NT2/D1 (cell line): ENCODE measurements around the gene SORBS1.
A peak's percentile ranks its signal among the peaks of the same experiment; 100 is the strongest.

Source experiments
- DNase-seq: peaks from one replicate; pipeline ENCODE4 v3.0.0-alpha.2; 2011; ENCODE audit warnings: low read depth, low spot score
- H3K27me3 ChIP-seq: 2 replicates; pipeline ENCODE4 v1.6.0; 2011; ENCODE audit warnings: mild to moderate bottlenecking; ENCODE audit not compliant: insufficient read length, insufficient read depth
- H3K36me3 ChIP-seq: 2 replicates; pipeline ENCODE4 v1.6.1; 2011; ENCODE audit warnings: mild to moderate bottlenecking, low read length, mixed read lengths; ENCODE audit not compliant: insufficient read depth, insufficient read length
- H3K4me1 ChIP-seq: 2 replicates; pipeline ENCODE4 v1.5.1; 2011; ENCODE audit not compliant: insufficient read depth, insufficient read length
- H3K4me3 ChIP-seq: 2 replicates; pipeline ENCODE4 v1.5.1; 2011; ENCODE audit warnings: low read depth; ENCODE audit not compliant: insufficient read length
- H3K9ac ChIP-seq: 2 replicates; pipeline ENCODE4 v1.6.0; 2011; ENCODE audit warnings: low read depth; ENCODE audit not compliant: insufficient read length
- H3K9me3 ChIP-seq: 2 replicates; pipeline ENCODE4 v1.5.1; 2011; ENCODE audit warnings: mild to moderate bottlenecking, low read length; ENCODE audit not compliant: insufficient read depth
- SUZ12 ChIP-seq: IDR thresholded peaks from 2 replicates; pipeline ENCODE4 v1.6.1; 2011; ENCODE audit not compliant: insufficient read length, insufficient read depth; ENCODE audit errors: extremely low read depth
- YY1 ChIP-seq: IDR thresholded peaks from 2 replicates; pipeline ENCODE4 v1.6.1; 2011; ENCODE audit not compliant: insufficient read length, insufficient read depth
- ZNF274 ChIP-seq: IDR thresholded peaks from 2 replicates; pipeline ENCODE4 v1.6.1; 2011; ENCODE audit warnings: mild to moderate bottlenecking, low read depth, low read length

The SORBS1 gene

DNA sequence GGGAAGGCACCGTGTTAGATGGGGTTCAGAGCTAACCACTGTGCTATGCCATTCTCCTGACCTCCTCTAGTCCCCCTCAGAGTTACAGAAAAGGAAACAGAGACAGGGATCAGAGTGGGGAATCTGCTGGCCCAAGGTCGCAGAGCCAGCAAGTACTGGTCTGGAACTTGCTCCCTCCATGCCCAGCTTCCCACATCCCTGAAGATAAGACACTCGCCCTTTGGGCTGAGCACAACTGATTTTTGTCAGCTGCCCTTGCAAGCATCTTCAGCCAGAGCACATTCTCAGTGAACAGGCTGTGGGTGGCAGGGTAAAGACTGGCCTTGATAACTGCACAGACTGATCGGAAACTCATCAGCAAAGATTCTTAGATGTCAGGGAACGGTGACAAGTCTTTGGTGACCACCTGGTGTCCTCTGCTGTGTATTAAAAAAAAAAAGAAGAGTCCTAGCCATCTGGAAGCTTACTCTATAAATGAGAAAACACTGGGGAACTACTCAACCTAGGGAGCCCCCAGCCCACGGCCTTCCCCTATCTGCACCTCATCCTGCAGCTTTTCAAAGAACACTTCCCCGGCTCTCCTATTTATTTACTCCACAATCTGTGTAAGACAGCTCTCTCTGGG, 1.3 kb upstream of the SORBS1 start:
- Histone ChIP-seq H3K4me3 (no peak overlapping the region), H3K9ac (no peak overlapping the region), H3K36me3 (no peaks in the 10 kb centered on the region), H3K4me1 (peaks cover 3% of the 10 kb centered on the region), H3K9me3 (no peaks in the 10 kb centered on the region), H3K27me3 (peaks cover 3% of the 10 kb centered on the region)
- no peak for DNase-seq
- TF ChIP-seq SUZ12 (no peak), ZNF274 (no peak), YY1 (no peak)

DNA sequence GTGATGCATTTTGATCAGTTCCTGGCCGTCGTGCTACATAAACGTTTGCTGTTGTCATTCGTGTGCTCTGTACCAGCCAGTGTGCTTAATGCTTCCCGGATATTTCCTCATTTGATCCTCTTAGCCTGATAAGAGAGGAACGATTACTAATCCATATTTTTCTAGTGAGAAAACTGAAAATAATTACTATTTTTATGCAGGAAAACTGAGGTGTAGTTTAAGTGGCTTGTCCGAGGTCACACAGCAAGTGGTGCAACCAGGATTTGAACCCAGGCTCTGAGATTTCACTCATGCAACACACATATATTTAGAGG, 650 bp upstream of the SORBS1 start:
- Histone ChIP-seq H3K36me3 (no peaks in the 10 kb centered on the region), H3K4me3 (no peak overlapping the region), H3K9ac (no peak overlapping the region), H3K9me3 (no peaks in the 10 kb centered on the region), H3K4me1 (peaks cover 5% of the 10 kb centered on the region), H3K27me3 (peaks cover 5% of the 10 kb centered on the region)
- TF ChIP-seq SUZ12 (no peak), YY1 (no peak), ZNF274 (no peak)
- no peak for DNase-seq

DNA sequence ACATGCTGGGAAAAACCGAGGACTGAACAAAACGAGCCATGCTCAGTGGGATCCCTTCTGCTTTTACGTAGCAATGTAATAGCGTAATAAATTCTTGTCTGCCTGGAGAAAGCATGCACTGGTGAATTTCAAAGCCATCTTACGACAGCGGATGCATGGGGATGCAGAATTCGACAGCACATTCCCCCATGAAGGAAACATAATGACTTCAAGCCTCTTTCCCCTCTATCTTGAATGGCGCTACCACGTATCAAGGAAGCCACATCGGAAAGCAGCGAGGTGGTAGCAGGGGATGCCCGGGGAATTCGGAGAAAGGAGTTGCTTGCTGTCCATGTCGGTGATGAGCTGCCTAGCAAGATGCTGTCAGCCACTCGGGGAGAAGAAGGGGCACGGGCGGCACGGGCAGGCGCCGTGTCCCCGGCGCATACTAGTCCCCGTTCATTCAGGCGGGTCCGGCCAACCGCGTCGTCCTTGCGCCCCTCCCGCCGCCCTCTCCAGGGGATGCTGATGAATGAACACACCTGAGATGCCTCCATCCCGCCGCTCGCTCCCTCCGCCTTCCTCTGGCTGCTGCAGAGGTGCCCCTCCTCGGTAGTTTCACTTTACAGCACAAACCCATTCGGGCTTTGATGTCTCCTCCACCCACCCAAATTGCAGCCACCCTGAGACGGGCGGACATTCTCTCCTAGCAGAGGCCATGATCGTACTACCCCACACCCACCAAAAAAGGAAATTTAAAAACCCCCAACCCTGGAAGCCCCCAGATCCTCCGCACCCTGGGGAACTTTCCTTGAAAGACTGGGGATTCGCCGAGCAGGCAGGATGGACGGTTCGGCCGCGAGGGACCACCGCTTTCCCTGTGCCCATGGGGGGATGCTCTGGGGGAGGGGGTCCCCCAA, 644 bp downstream of the SORBS1 start:
- Histone ChIP-seq H3K9ac (peak overlapping the region; percentile 79), H3K4me1 (peaks cover 5% of the 10 kb centered on the region), H3K4me3 (peak overlapping the region; percentile 70), H3K27me3 (peaks cover 5% of the 10 kb centered on the region), H3K9me3 (no peaks in the 10 kb centered on the region), H3K36me3 (no peaks in the 10 kb centered on the region)
- DNase-seq, result no peak
- TF ChIP-seq ZNF274, result no peak

DNA sequence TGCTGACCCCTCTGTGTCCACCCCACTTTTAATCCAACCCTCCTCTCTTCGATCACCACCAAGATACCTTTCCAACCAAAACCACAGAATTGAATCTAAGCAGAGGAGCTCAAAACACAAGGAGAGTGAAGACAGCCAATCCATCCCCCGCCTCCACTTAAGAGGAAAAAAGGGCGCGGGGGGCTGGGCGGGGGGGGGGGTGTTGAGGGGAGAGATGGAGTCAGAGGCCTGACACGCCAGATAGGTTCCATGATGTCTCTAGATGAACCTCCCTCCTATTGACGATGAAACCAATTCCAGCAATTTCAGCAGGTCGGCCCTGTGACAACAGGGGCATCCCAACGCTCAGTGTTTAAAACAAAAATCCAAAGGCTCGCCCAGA, 1.3 kb downstream of the SORBS1 start:
- DNase-seq, result no peak
- no peaks in the 10 kb centered on the region for H3K36me3 ChIP-seq
- H3K4me1 ChIP-seq, result peaks cover 5% of the 10 kb centered on the region
- H3K9ac ChIP-seq, result peak overlapping the region; percentile 79
- TF ChIP-seq SUZ12 (no peak), ZNF274 (no peak), YY1 (no peak)
- no peaks in the 10 kb centered on the region for H3K9me3 ChIP-seq
- peak overlapping the region; percentile 70 for H3K4me3 ChIP-seq
- peaks cover 5% of the 10 kb centered on the region for H3K27me3 ChIP-seq

DNA sequence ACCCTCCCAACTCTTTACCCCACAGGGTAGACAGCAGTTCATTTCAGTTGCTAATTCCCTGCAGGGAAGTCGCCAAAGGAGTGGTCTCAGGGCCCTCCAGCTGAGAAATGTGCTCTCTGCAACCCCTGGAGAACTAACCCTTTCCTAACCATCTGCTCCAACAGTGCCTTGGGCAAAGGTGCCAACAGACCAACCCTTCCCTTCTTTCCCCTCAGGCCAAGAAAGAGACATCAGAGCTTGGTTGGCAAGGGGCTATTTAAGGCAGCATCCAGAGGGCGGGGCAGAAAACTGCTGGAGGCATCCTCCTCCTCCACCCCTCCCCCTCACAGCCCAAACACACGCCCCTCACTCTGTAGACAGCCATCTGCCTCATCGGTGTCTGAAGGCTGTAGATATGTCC, 1.7 kb downstream of the SORBS1 start:
- no peaks in the 10 kb centered on the region for H3K9me3 ChIP-seq
- no peaks in the 10 kb centered on the region for H3K36me3 ChIP-seq
- peaks cover 5% of the 10 kb centered on the region for H3K27me3 ChIP-seq
- TF ChIP-seq SUZ12 (no peak), YY1 (no peak), ZNF274 (no peak)
- no peak overlapping the region for H3K4me3 ChIP-seq
- peaks cover 5% of the 10 kb centered on the region for H3K4me1 ChIP-seq
- DNase-seq, result peak; percentile 36
- H3K9ac ChIP-seq, result no peak overlapping the region

DNA sequence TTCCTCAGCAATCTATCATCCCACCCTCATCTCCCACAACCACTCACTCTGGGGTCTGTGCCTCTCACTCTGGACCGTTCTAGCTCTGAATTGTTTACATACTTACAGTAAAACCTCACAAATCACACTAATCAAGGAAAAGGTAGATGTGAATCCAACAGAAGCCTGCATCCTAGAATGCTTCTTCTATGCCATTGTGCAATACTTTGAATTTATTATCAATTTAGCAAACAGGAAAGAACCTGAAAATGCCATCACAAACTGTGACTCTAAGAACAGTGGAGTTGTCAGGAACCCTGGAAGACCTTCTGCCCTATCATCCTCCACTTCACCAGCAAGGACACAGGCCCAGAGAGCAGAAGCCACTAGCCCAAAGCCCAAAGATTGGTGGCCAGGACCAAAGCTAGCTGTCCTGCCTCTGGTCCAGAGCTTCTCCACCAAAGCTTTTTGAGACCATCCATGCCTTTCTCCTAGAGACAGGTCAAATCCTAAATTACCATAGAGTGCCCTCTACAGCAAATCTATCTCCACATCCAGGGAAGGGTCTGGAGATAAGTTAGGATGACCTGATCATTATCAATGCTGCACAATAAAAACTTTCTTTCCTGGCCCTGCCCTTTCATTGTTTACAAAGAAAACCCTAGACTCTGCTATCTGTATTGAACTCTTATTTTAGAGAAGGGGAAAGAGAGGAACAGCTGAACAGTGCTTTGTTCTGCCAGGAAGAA, 2.4 kb downstream of the SORBS1 start:
- H3K9ac ChIP-seq, result no peak overlapping the region
- TF ChIP-seq YY1 (no peak), ZNF274 (no peak), SUZ12 (no peak)
- H3K4me3 ChIP-seq, result no peak overlapping the region
- H3K27me3 ChIP-seq, result peaks cover 5% of the 10 kb centered on the region
- H3K4me1 ChIP-seq, result peaks cover 5% of the 10 kb centered on the region
- no peaks in the 10 kb centered on the region for H3K36me3 ChIP-seq
- DNase-seq, result no peak
- no peaks in the 10 kb centered on the region for H3K9me3 ChIP-seq

DNA sequence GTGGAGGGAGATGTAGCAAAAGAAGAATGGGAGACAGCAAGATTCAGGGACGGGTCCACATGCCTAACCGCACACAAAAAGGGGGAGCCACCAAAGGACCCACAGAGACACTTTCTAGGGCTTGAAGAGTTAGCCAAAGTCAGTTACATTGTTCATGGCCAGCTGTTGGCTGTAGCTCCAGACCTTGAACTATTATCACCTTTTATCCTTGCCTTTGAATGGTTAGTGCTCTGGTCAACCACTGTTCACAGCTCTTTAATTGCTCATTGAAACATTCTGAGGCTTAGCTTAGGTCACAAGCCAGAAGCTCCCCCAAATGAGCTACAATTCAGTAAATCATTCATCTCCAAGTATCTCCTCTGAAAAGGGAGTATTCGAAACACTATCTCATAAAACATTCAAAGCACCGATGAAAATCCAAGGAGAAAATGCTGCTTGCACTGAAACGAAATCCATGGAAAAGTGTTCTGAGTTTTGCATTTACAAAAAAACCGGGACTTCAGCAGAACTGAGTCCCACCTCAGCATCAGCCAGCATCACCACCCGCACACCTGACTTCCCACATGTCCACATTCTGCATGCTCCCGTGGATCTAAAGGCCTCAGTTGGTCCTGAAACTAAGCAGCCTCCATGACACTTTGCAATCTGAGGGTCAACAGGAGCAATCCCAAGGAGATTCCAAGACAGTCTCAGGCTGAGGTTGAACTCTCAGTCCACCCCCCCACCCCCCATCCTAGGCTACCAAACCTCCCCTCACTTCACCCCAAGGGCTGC, 4.0 kb downstream of the SORBS1 start:
- peaks cover 4% of the 10 kb centered on the region; the same call in 1 of the 2 replicates for H3K9me3 ChIP-seq
- no peak for DNase-seq
- H3K4me3 ChIP-seq, result no peak overlapping the region
- H3K9ac ChIP-seq, result no peak overlapping the region
- H3K36me3 ChIP-seq, result no peaks in the 10 kb centered on the region
- peaks cover 5% of the 10 kb centered on the region for H3K4me1 ChIP-seq
- H3K27me3 ChIP-seq, result peaks cover 5% of the 10 kb centered on the region
- TF ChIP-seq ZNF274 (no peak), SUZ12 (no peak), YY1 (no peak)
